Natural killer cell (primary cell): ENCODE results near the gene ASPA. TPM values are rescaled to one million over a fixed set of nuclear protein-coding genes. Genes with fewer than 3 reads are reported as not detected.

Experiments used
- ATAC-seq, 3 donors: fragments of 150-1000 bp in 2 of 3; fragments of 200-7000 bp in 1 of 3; cut with Tn5 transposase; 1 replicate in 1 of 3; 2 replicates in 2 of 3; pipeline ENCODE4 v1.10.0; 2021; ENCODE audit warnings: mild to moderate bottlenecking in 2 of 3, moderate library complexity in 2 of 3
- DNase-seq, 2 donors: peaks; one replicate each; pipeline versions ENCODE4 v3.0.0 to v3.0.0-alpha.2; 2013 to 2021; ENCODE audit warnings: mixed read lengths in 1 of 2
- H3K27ac ChIP-seq: one replicate; pipeline ENCODE4 v1.5.1; 2013; ENCODE audit warnings: mild to moderate bottlenecking, low read length
- H3K27me3 ChIP-seq: one replicate; pipeline ENCODE4 v1.6.1; 2013; ENCODE audit warnings: low read length; ENCODE audit not compliant: control insufficient read depth, insufficient read depth
- H3K36me3 ChIP-seq: one replicate; pipeline ENCODE4 v1.6.1; 2013; ENCODE audit warnings: low read length; ENCODE audit not compliant: control insufficient read depth, insufficient read depth
- H3K4me1 ChIP-seq: one replicate; pipeline ENCODE4 v1.6.1; 2013; ENCODE audit warnings: low read length; ENCODE audit not compliant: control insufficient read depth, insufficient read depth
- H3K4me3 ChIP-seq: one replicate; pipeline ENCODE4 v1.5.1; 2013; ENCODE audit warnings: low read length
- H3K9me3 ChIP-seq: one replicate; pipeline ENCODE4 v1.6.1; 2013; ENCODE audit warnings: low read length; ENCODE audit not compliant: control insufficient read depth, insufficient read depth
- H3K27ac Mint-ChIP-seq, 2 donors: one replicate each; pipeline ENCODE4 v1.8.0; 2022; ENCODE audit warnings: mild to moderate bottlenecking in 2 of 2, mixed read lengths in 2 of 2, moderate library complexity in 1 of 2
- H3K27me3 Mint-ChIP-seq, 2 donors: one replicate each; pipeline ENCODE4 v1.8.0; 2022; ENCODE audit warnings: low read depth in 2 of 2, mixed read lengths in 2 of 2
- H3K36me3 Mint-ChIP-seq: one replicate; pipeline ENCODE4 v1.8.0; 2022; ENCODE audit warnings: mixed read lengths
- H3K4me1 Mint-ChIP-seq, 2 donors: one replicate each; pipeline ENCODE4 v1.8.0; 2022; ENCODE audit warnings: mixed read lengths in 2 of 2
- H3K4me3 Mint-ChIP-seq: one replicate; pipeline ENCODE4 v1.8.0; 2022; ENCODE audit warnings: mild to moderate bottlenecking, moderate library complexity, mixed read lengths
- H3K9me3 Mint-ChIP-seq, 2 donors: one replicate each; pipeline ENCODE4 v1.8.0; 2022; ENCODE audit warnings: mixed read lengths in 2 of 2
- WGBS: methylation state at CpG from one replicate; pipeline ENCODE4 v1.1.7; 2013; ENCODE audit warnings: missing lambda C conversion rate; ENCODE audit not compliant: insufficient coverage; 5-methylcytosine and 5-hydroxymethylcytosine counted together
- intact Hi-C: fragments of 100-400 bp; cut with micrococcal nuclease; formaldehyde crosslinking; loops from one replicate; pipeline ENCODE4 v1.14.2; 2022
- total RNA-seq, 4 donors: library from RNA; stranded (reverse); fragments of 120-200 nt in 1 of 4; gene quantifications; one replicate each; pipeline versions ENCODE4 v1.2.3 to v1.2.4, GENCODE V29; 2013 to 2022
- TF ChIP-seq, protein P1 (sequence below): fragments of 200-600 bp; IDR thresholded peaks from one replicate; pipeline ENCODE4 v1.8.0; 2022; ENCODE audit warnings: antibody characterized with exemption

Gene ASPA
- total RNA-seq, 3 donors from 2014 or later (not counting 1 experiment from before 2014, with no cell fraction given), result not detected

GRCh38 chr17:3469529-3469928 lies 6.3 kb upstream of the ASPA start:
- DNase-seq (no peak), ATAC-seq (no peak)
- Histone ChIP-seq H3K36me3 (no peaks in the 10 kb centered on the region), H3K27me3 (no peaks in the 10 kb centered on the region), H3K27ac (no peak overlapping the region), H3K9me3 (no peaks in the 10 kb centered on the region), H3K4me3 (no peak overlapping the region), H3K4me1 (no peaks in the 10 kb centered on the region)
- H3K4me3 Mint-ChIP-seq, result no peak overlapping the region
- H3K4me1 Mint-ChIP-seq, result no peaks in the 10 kb centered on the region
- no peaks in the 10 kb centered on the region for H3K9me3 Mint-ChIP-seq
- WGBS, result 82% methylated on average over 5 of the region's 5 CpGs
- TF ChIP-seq, protein P1, sequence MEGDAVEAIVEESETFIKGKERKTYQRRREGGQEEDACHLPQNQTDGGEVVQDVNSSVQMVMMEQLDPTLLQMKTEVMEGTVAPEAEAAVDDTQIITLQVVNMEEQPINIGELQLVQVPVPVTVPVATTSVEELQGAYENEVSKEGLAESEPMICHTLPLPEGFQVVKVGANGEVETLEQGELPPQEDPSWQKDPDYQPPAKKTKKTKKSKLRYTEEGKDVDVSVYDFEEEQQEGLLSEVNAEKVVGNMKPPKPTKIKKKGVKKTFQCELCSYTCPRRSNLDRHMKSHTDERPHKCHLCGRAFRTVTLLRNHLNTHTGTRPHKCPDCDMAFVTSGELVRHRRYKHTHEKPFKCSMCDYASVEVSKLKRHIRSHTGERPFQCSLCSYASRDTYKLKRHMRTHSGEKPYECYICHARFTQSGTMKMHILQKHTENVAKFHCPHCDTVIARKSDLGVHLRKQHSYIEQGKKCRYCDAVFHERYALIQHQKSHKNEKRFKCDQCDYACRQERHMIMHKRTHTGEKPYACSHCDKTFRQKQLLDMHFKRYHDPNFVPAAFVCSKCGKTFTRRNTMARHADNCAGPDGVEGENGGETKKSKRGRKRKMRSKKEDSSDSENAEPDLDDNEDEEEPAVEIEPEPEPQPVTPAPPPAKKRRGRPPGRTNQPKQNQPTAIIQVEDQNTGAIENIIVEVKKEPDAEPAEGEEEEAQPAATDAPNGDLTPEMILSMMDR, result no peak
- peaks cover 0 to 6% of the 10 kb centered on the region in 2 donors for H3K27me3 Mint-ChIP-seq
- intact Hi-C loops, result no loop called here
- no peak overlapping the region for H3K27ac Mint-ChIP-seq
- no peaks in the 10 kb centered on the region for H3K36me3 Mint-ChIP-seq

DNA sequence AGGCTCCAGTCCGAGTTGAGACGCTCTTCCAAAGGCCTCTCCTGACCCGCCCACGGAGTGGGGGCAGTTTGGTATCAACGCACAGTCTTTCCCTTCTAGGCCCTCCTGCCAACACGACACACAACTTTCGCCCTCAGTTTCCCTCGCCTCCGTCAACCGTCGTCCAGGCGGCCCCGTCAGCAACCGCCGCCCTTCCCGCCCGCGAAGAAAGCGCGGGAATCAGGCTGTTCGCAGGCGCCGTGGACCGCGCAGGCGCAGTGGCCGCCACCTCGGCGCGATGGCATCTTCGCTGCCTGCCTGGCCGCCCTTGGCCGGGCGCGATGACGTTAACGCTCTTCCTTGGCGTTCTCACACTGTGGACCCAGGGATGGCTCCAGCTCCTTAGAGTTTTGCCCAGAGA lies 4.2 kb upstream of the ASPA start, which contains the start of gene SPATA22:
TSS of gene SPATA22 (minus strand) at position 221 of the 400 bp plus-strand sequence. CDS start 2,494 bp downstream, outside the sequence.
- H3K27me3 Mint-ChIP-seq, result peaks cover 0 to 6% of the 10 kb centered on the region in 2 donors
- H3K27ac Mint-ChIP-seq, result no peak within 1 kb of the TSS
- no peaks in the 10 kb centered on the region for H3K9me3 Mint-ChIP-seq
- no peaks in the 10 kb centered on the region for H3K36me3 Mint-ChIP-seq
- H3K27me3 ChIP-seq, result no peaks in the 10 kb centered on the region
- no peak within 1 kb of the TSS for H3K27ac ChIP-seq
- ATAC-seq (no peak), DNase-seq (no peak)
- H3K36me3 ChIP-seq, result no peaks in the 10 kb centered on the region
- intact Hi-C loops, result no loop called here
- 97% methylated on average over 38 of the region's 38 CpGs for WGBS
- peaks cover 5 to 7% of the 10 kb centered on the region in 2 donors for H3K4me1 Mint-ChIP-seq
- H3K9me3 ChIP-seq, result no peaks in the 10 kb centered on the region
- H3K4me3 Mint-ChIP-seq, result no peak within 1 kb of the TSS
- H3K4me1 ChIP-seq, result no peaks in the 10 kb centered on the region
- TF ChIP-seq, protein P1, result no peak
- H3K4me3 ChIP-seq, result no peak within 1 kb of the TSS

- DNase-seq, result no peak
- H3K4me3 ChIP-seq, result no peak overlapping the region
- intact Hi-C loops, result no loop called here
- no peak overlapping the region for H3K27ac ChIP-seq
- no peaks in the 10 kb centered on the region for H3K36me3 ChIP-seq
- 93% methylated on average over 21 of the region's 21 CpGs for WGBS
- no peaks in the 10 kb centered on the region for H3K9me3 Mint-ChIP-seq
- H3K9me3 ChIP-seq, result no peaks in the 10 kb centered on the region
- H3K27me3 ChIP-seq, result no peaks in the 10 kb centered on the region
- no peaks in the 10 kb centered on the region for H3K4me1 ChIP-seq
- peaks cover 0 to 6% of the 10 kb centered on the region in 2 donors for H3K27me3 Mint-ChIP-seq
- no peak for ATAC-seq
- no peaks in the 10 kb centered on the region for H3K36me3 Mint-ChIP-seq
- TF ChIP-seq, protein P1, result no peak
- no peak overlapping the region for H3K4me3 Mint-ChIP-seq
- H3K4me1 Mint-ChIP-seq, result peaks cover 5 to 7% of the 10 kb centered on the region in 2 donors
- H3K27ac Mint-ChIP-seq, result no peak overlapping the region
These were observed 3.7 kb upstream of the ASPA start for GRCh38 chr17:3472137-3472536.

DNA sequence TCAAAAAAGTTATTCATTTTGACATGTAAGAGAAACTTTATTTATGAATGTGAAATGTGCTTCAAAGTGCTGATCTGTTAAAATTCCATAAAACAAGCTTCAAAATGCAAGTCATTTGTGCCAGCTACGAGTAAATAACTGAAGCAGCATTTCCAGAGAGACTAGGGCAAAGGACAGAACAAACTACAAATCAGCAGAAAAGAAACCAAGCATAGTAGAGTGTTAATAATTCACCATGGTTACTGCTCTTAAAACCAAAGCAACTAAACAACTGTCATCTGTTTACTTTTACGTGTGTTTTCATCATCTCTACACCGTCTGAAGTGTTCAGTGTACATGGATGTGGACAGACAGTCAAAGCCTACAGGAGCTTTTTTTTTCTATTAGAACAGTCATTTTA lies 1.6 kb upstream of the ASPA start:
- H3K27ac Mint-ChIP-seq, result no peak overlapping the region
- Histone ChIP-seq H3K9me3 (no peaks in the 10 kb centered on the region), H3K27me3 (no peaks in the 10 kb centered on the region), H3K4me3 (no peak overlapping the region), H3K27ac (no peak overlapping the region), H3K36me3 (no peaks in the 10 kb centered on the region), H3K4me1 (no peaks in the 10 kb centered on the region)
- no peaks in the 10 kb centered on the region for H3K9me3 Mint-ChIP-seq
- ATAC-seq, result peak in 1 of 3 donors; percentile 44
- no peaks in the 10 kb centered on the region for H3K36me3 Mint-ChIP-seq
- intact Hi-C loops, result no loop called here
- H3K4me3 Mint-ChIP-seq, result no peak overlapping the region
- 46% methylated on average over 2 of the region's 3 CpGs for WGBS
- TF ChIP-seq, protein P1, result no peak
- peaks cover 5 to 7% of the 10 kb centered on the region in 2 donors for H3K4me1 Mint-ChIP-seq
- H3K27me3 Mint-ChIP-seq, result peaks cover 0 to 8% of the 10 kb centered on the region in 2 donors
- DNase-seq, result no peak
